ENCODE measurements around the gene MISP3. TPM values are rescaled to one million over a fixed set of nuclear protein-coding genes. Genes with fewer than 3 reads are reported as not detected.
A peak's percentile ranks its signal among the peaks of the same experiment; 100 is the strongest.

MISP3 gene
- total and polyA plus RNA-seq, 10 donors, result 1.5 to 8.0 (median 2.0) TPM

- H3K27me3 ChIP-seq (replicated peaks in 1 of 7), result no peaks in the 10 kb centered on the region
- WGBS, 5 donors, result 84 to 93% (median 87%) methylated on average over 20 to 21 of the region's 21 CpGs
- intact Hi-C loops (cut with DNase I; ENCODE audit: low total_unique reads), result no loop called here
- TF ChIP-seq POLR2A (IDR thresholded peaks at IDR 0.05), result no peak
- peak in 2 of 3 donors; percentile 21 to 50 for TF ChIP-seq POLR2AphosphoS5 (IDR thresholded peaks at IDR 0.05)
- peak in 1 of 11 experiments; percentile 17 for TF ChIP-seq CTCF (IDR thresholded peaks at IDR 0.05 in 8 of 11, conservative IDR thresholded peaks at IDR 0.05 in 3 of 11)
- peaks cover 4 to 22% (median 14%) of the 10 kb centered on the region in 6 donors for H3K4me1 ChIP-seq
- no peak overlapping the region for H3K4me3 ChIP-seq
- H3K36me3 ChIP-seq, result peaks cover 0 to 87% (median 59%) of the 10 kb centered on the region in 6 donors
- no peak for DNase-seq
- peaks cover 0 to 14% (median 11%) of the 10 kb centered on the region in 8 donors for H3K9me3 ChIP-seq
- H3K27ac ChIP-seq, result no peak overlapping the region
Measured at GRCh38 chr19:14097532-14098151, 25.1 kb downstream of the MISP3 start.

- H3K27me3 ChIP-seq (replicated peaks in 1 of 7), result no peaks in the 10 kb centered on the region
- WGBS, 5 donors, result 94 to 98% (median 97%) methylated on average over 4 to 6 of the region's 6 CpGs
- peaks cover 5 to 25% (median 20%) of the 10 kb centered on the region in 6 donors for H3K4me1 ChIP-seq
- no peak overlapping the region for H3K4me3 ChIP-seq
- no peak for TF ChIP-seq POLR2A (IDR thresholded peaks at IDR 0.05)
- TF ChIP-seq CTCF (IDR thresholded peaks at IDR 0.05 in 8 of 11, conservative IDR thresholded peaks at IDR 0.05 in 3 of 11), result no peak
- TF ChIP-seq POLR2AphosphoS5 (IDR thresholded peaks at IDR 0.05), result no peak
- intact Hi-C loops (cut with DNase I; ENCODE audit: low total_unique reads), result no loop called here
- H3K36me3 ChIP-seq, result peaks cover 0 to 100% (median 87%) of the 10 kb centered on the region in 6 donors
- peak overlapping the region in 2 of 8 donors; percentile 16 to 65 for H3K27ac ChIP-seq
- no peak for DNase-seq
- H3K9me3 ChIP-seq, result no peaks in the 10 kb centered on the region
Measured at GRCh38 chr19:14101003-14101545, 28.5 kb downstream of the MISP3 start.

GRCh38 chr19:14102102-14102696 lies 29.6 kb downstream of the MISP3 start:
- no peak for DNase-seq
- H3K9me3 ChIP-seq, result no peaks in the 10 kb centered on the region
- H3K27me3 ChIP-seq (replicated peaks in 1 of 7), result no peaks in the 10 kb centered on the region
- H3K4me1 ChIP-seq, result peaks cover 5 to 32% (median 23%) of the 10 kb centered on the region in 6 donors
- H3K4me3 ChIP-seq, result no peak overlapping the region
- WGBS, 5 donors, result 65 to 87% (median 76%) methylated on average over 10 to 11 of the region's 11 CpGs
- TF ChIP-seq CTCF (IDR thresholded peaks at IDR 0.05 in 8 of 11, conservative IDR thresholded peaks at IDR 0.05 in 3 of 11) (no peak), POLR2A (IDR thresholded peaks at IDR 0.05) (no peak), POLR2AphosphoS5 (IDR thresholded peaks at IDR 0.05) (no peak)
- intact Hi-C loops (cut with DNase I; ENCODE audit: low total_unique reads), result no loop called here
- H3K27ac ChIP-seq, result peak overlapping the region in 6 of 8 donors; percentile 16 to 65 (median 54)
- peaks cover 0 to 100% (median 87%) of the 10 kb centered on the region in 6 donors for H3K36me3 ChIP-seq

GRCh38 chr19:14102756-14103155 lies 30.2 kb downstream of the MISP3 start:
- TF ChIP-seq POLR2A (IDR thresholded peaks at IDR 0.05) (no peak), CTCF (IDR thresholded peaks at IDR 0.05 in 8 of 11, conservative IDR thresholded peaks at IDR 0.05 in 3 of 11) (no peak), POLR2AphosphoS5 (IDR thresholded peaks at IDR 0.05) (peak in 1 of 3 donors; percentile 14)
- Histone ChIP-seq H3K36me3 (peaks cover 0 to 100% (median 84%) of the 10 kb centered on the region in 6 donors), H3K4me1 (peaks cover 5 to 38% (median 27%) of the 10 kb centered on the region in 6 donors), H3K27me3 (replicated peaks in 1 of 7) (no peaks in the 10 kb centered on the region), H3K4me3 (no peak overlapping the region), H3K9me3 (no peaks in the 10 kb centered on the region), H3K27ac (peak overlapping the region in 6 of 8 donors; percentile 16 to 65 (median 54))
- intact Hi-C loops (cut with DNase I; ENCODE audit: low total_unique reads), result no loop called here
- no peak for DNase-seq
- WGBS, 5 donors, result 70 to 79% (median 77%) methylated on average over 8 to 10 of the region's 10 CpGs

All from spleen (tissue), 11 donors.